ENCODE results near the gene HMCN2. TPM values are rescaled to one million over a fixed set of nuclear protein-coding genes. Genes with fewer than 3 reads are reported as not detected.

HMCN2 gene
- total RNA-seq, 4 donors from 2014 or later, result 9.1 to 38.6 (median 12.5) TPM

- intact Hi-C loops (cut with DNase I), result loop anchor here (2.0 to 5.0 kb wide), 3 partner anchors 80 to 236 kb away; no protein-coding TSS in a partner anchor
- no peaks in the 10 kb centered on the region for H3K27me3 ChIP-seq
- peak overlapping the region in 2 of 4 donors; percentile 23 to 39 for H3K27ac ChIP-seq (replicated peaks in 1 of 4)
- WGBS, result 94% methylated on average over 3 of the region's 11 CpGs
- no peaks in the 10 kb centered on the region for H3K9me3 ChIP-seq
- no peak overlapping the region for H3K4me3 ChIP-seq
- H3K36me3 ChIP-seq, result peaks cover 0 to 9% (median 2%) of the 10 kb centered on the region in 4 donors
- peaks cover 0 to 21% (median 15%) of the 10 kb centered on the region in 4 donors for H3K4me1 ChIP-seq
- no peak for DNase-seq (ENCODE audit: extremely low spot score)
- no peak for TF ChIP-seq POLR2AphosphoS5 (IDR thresholded peaks at IDR 0.05)
- no peak for TF ChIP-seq EP300 (IDR thresholded peaks at IDR 0.05)
- no peak for TF ChIP-seq CTCF (IDR thresholded peaks at IDR 0.05)
- TF ChIP-seq POLR2A (IDR thresholded peaks at IDR 0.05; ENCODE audit: low read depth), result no peak
These were observed 77.1 kb downstream of the HMCN2 start for GRCh38 chr9:130342714-130343085.

GRCh38 chr9:130343445-130343918, 77.9 kb downstream of the HMCN2 start:
- Histone ChIP-seq H3K4me1 (peaks cover 0 to 21% (median 15%) of the 10 kb centered on the region in 4 donors), H3K27ac (replicated peaks in 1 of 4) (no peak overlapping the region), H3K36me3 (peaks cover 0 to 12% (median 0%) of the 10 kb centered on the region in 4 donors), H3K9me3 (no peaks in the 10 kb centered on the region), H3K27me3 (no peaks in the 10 kb centered on the region), H3K4me3 (no peak overlapping the region)
- DNase-seq (ENCODE audit: extremely low spot score), result no peak
- TF ChIP-seq CTCF (IDR thresholded peaks at IDR 0.05) (peak; percentile 87 to 91 (median 89)), POLR2A (IDR thresholded peaks at IDR 0.05; ENCODE audit: low read depth) (no peak)
- intact Hi-C loops (cut with DNase I), result loop anchor here (2.0 to 5.0 kb wide), 3 partner anchors 81 to 237 kb away; no protein-coding TSS in a partner anchor
- 44% methylated on average over 8 of the region's 12 CpGs for WGBS

GRCh38 chr9:130344366-130344765, 78.8 kb downstream of the HMCN2 start:
- intact Hi-C loops (cut with DNase I), result loop anchor here (5.0 kb wide), 2 partner anchors 82 to 102 kb away; no protein-coding TSS in a partner anchor

GRCh38 chr9:130345009-130345896, 79.7 kb downstream of the HMCN2 start:
- peaks cover 0 to 21% (median 15%) of the 10 kb centered on the region in 4 donors for H3K4me1 ChIP-seq
- H3K27me3 ChIP-seq, result no peaks in the 10 kb centered on the region
- H3K9me3 ChIP-seq, result no peaks in the 10 kb centered on the region
- no peak overlapping the region for H3K4me3 ChIP-seq
- no peak for DNase-seq (ENCODE audit: extremely low spot score)
- no peak for TF ChIP-seq POLR2A (IDR thresholded peaks at IDR 0.05; ENCODE audit: low read depth)
- H3K27ac ChIP-seq (replicated peaks in 1 of 4), result no peak overlapping the region
- peaks cover 0 to 12% (median 2%) of the 10 kb centered on the region in 4 donors for H3K36me3 ChIP-seq
- intact Hi-C loops (cut with DNase I), result no loop called here
- WGBS, result 68% methylated on average over 6 of the region's 9 CpGs

More at GRCh38 chr9:130344366-130344765, 78.8 kb downstream of the HMCN2 start:
- DNase-seq (ENCODE audit: extremely low spot score), result no peak
- H3K4me1 ChIP-seq, result peaks cover 0 to 21% (median 15%) of the 10 kb centered on the region in 4 donors
- peaks cover 0 to 12% (median under 1%) of the 10 kb centered on the region in 4 donors for H3K36me3 ChIP-seq
- H3K4me3 ChIP-seq, result no peak overlapping the region
- no peaks in the 10 kb centered on the region for H3K27me3 ChIP-seq
- TF ChIP-seq POLR2AphosphoS5 (IDR thresholded peaks at IDR 0.05), result no peak
- no peak for TF ChIP-seq EP300 (IDR thresholded peaks at IDR 0.05)
- TF ChIP-seq CTCF (IDR thresholded peaks at IDR 0.05), result no peak
- no peak for TF ChIP-seq POLR2A (IDR thresholded peaks at IDR 0.05; ENCODE audit: low read depth)
- no peak overlapping the region for H3K27ac ChIP-seq (replicated peaks in 1 of 4)
- H3K9me3 ChIP-seq, result no peaks in the 10 kb centered on the region
- WGBS, result 64% methylated on average over 1 of the region's 1 CpG

GRCh38 chr9:130345897-130346385, 80.4 kb downstream of the HMCN2 start:
- 83% methylated on average over 3 of the region's 13 CpGs for WGBS
- H3K27ac ChIP-seq (replicated peaks in 1 of 4), result no peak overlapping the region
- no peak for DNase-seq (ENCODE audit: extremely low spot score)
- no peak for TF ChIP-seq POLR2A (IDR thresholded peaks at IDR 0.05; ENCODE audit: low read depth)
- TF ChIP-seq POLR2AphosphoS5 (IDR thresholded peaks at IDR 0.05), result no peak
- TF ChIP-seq EP300 (IDR thresholded peaks at IDR 0.05), result no peak
- TF ChIP-seq CTCF (IDR thresholded peaks at IDR 0.05), result no peak
- peaks cover 0 to 21% (median 15%) of the 10 kb centered on the region in 4 donors for H3K4me1 ChIP-seq
- H3K27me3 ChIP-seq, result no peaks in the 10 kb centered on the region
- no peak overlapping the region for H3K4me3 ChIP-seq
- peaks cover 0 to 12% (median 2%) of the 10 kb centered on the region in 4 donors for H3K36me3 ChIP-seq
- intact Hi-C loops (cut with DNase I), result no loop called here
- no peaks in the 10 kb centered on the region for H3K9me3 ChIP-seq

Data from esophagus muscularis mucosa (tissue), 4 donors.